LHCN-M2 (cell line): ENCODE results near the gene PHLDA2. TPM values are rescaled to one million over a fixed set of nuclear protein-coding genes. Genes with fewer than 3 reads are reported as not detected.
"Not testable (repeated sequence)": the region's sequence is repeated elsewhere in the genome, so short reads cannot be mapped to it uniquely, and the experiment has no call there.

ENCODE experiments used
- DNase-seq: peaks from one replicate; pipeline ENCODE4 v3.0.0-alpha.2; 2012; ENCODE audit warnings: low read depth
- total RNA-seq: library from RNA; depleted of rRNA; stranded (reverse); fragments of >200 nt; gene quantifications from 2 replicates; pipeline ENCODE4 v1.2.3, GENCODE V29; 2014

The PHLDA2 gene
- total RNA-seq, 1 experiment from 2014 or later: 12.5 TPM

GRCh38 chr11:2914455-2915195, 14.6 kb downstream of the PHLDA2 start:
- no peak for DNase-seq

GRCh38 chr11:2913776-2914175, 15.4 kb downstream of the PHLDA2 start:
- DNase-seq: no peak

GRCh38 chr11:2913019-2913431, 16.2 kb downstream of the PHLDA2 start:
- DNase-seq: peak; percentile 69

GRCh38 chr11:2912498-2912897, 16.7 kb downstream of the PHLDA2 start:
- peak; percentile 83 for DNase-seq

GRCh38 chr11:2911785-2912391, 17.3 kb downstream of the PHLDA2 start:
- no peak for DNase-seq

GRCh38 chr11:2911088-2911784, 18.0 kb downstream of the PHLDA2 start:
- DNase-seq: no peak

GRCh38 chr11:2910401-2910955, 18.7 kb downstream of the PHLDA2 start:
- DNase-seq: no peak

GRCh38 chr11:2909133-2909902, 19.9 kb downstream of the PHLDA2 start:
- DNase-seq: no peak

GRCh38 chr11:2908130-2908529, 21.1 kb downstream of the PHLDA2 start:
- no peak for DNase-seq

- not testable (repeated sequence) for DNase-seq
These were observed 23.9 kb downstream of the PHLDA2 start for GRCh38 chr11:2905299-2905698.

- no peak for DNase-seq
These were observed 24.8 kb downstream of the PHLDA2 start for GRCh38 chr11:2904153-2905052.

- no peak for DNase-seq
These were observed 25.6 kb downstream of the PHLDA2 start for GRCh38 chr11:2903672-2904011.

GRCh38 chr11:2902784-2903671, 26.2 kb downstream of the PHLDA2 start:
- no peak for DNase-seq

- DNase-seq: peak; percentile 88
These were observed 27.1 kb downstream of the PHLDA2 start for GRCh38 chr11:2901854-2902783.

GRCh38 chr11:2901196-2901796, 27.9 kb downstream of the PHLDA2 start:
- no peak for DNase-seq

GRCh38 chr11:2899080-2899783, 30.0 kb downstream of the PHLDA2 start:
- no peak for DNase-seq

GRCh38 chr11:2898366-2899079, 30.7 kb downstream of the PHLDA2 start:
- DNase-seq: peak; percentile 93
